Uterus (tissue), 4 donors: ENCODE measurements around the gene ECT2L. TPM values are rescaled to one million over a fixed set of nuclear protein-coding genes. Genes with fewer than 3 reads are reported as not detected.

Experiments used
- DNase-seq, 2 donors: peaks; one replicate each; pipeline ENCODE4 v3.0.0-alpha.2; 2019 to 2020
- H3K27ac ChIP-seq, 2 donors: fragments of 200-600 bp; sonication (generic); 1 replicate in 1 of 2; 2 replicates in 1 of 2; pipeline ENCODE4 v1.5.1; 2016 to 2018
- H3K27me3 ChIP-seq, 2 donors: fragments of 200-600 bp; sonication (generic); one replicate each; pipeline ENCODE4 v1.5.1; 2018 to 2019; ENCODE audit warnings: control low read depth in 1 of 2
- H3K36me3 ChIP-seq, 2 donors: fragments of 200-600 bp; sonication (generic); one replicate each; pipeline ENCODE4 v1.5.1; 2019; ENCODE audit warnings: control low read depth in 1 of 2
- H3K4me1 ChIP-seq, 2 donors: fragments of 200-600 bp; sonication (generic); one replicate each; pipeline ENCODE4 v1.5.1; 2018 to 2019; ENCODE audit warnings: control low read depth in 1 of 2
- H3K4me3 ChIP-seq, 2 donors: fragments of 200-600 bp; sonication (generic); 1 replicate in 1 of 2; 2 replicates in 1 of 2; pipeline ENCODE4 v1.5.1; 2018 to 2019; ENCODE audit warnings: mild to moderate bottlenecking in 1 of 2
- H3K9me3 ChIP-seq, 2 donors: fragments of 200-600 bp; sonication (generic); one replicate each; pipeline ENCODE4 v1.5.1; 2019; ENCODE audit warnings: control low read depth in 1 of 2
- POLR2A ChIP-seq, 2 donors: fragments of 450-650 bp; IDR thresholded peaks; one replicate each; pipeline ENCODE4 v1.6.1; 2016; ENCODE audit warnings: antibody characterized with exemption in 2 of 2, mild to moderate bottlenecking in 1 of 2, moderate library complexity in 1 of 2
- intact Hi-C: fragments of 100-400 bp; cut with DNase I; formaldehyde crosslinking; loops from one replicate; pipeline ENCODE4 v1.15.1; 2023; ENCODE audit warnings: low total_unique reads
- total RNA-seq, 4 donors: library from RNA; depleted of rRNA in 3 of 4; stranded (reverse); fragments of >200 nt in 3 of 4; gene quantifications; one replicate each; pipeline versions ENCODE4 v1.1.0 to v1.2.4, GENCODE V29; 2014 to 2023
- TF ChIP-seq, protein P1 (sequence below), 4 experiments: fragments of 200-600 bp in 2 of 4; fragments of 450-650 bp in 2 of 4; sonication (generic) in 2 of 4; IDR thresholded peaks; one replicate each; pipeline ENCODE4 v1.5.1; 2016 to 2019; ENCODE audit warnings: antibody characterized with exemption in 4 of 4, mild to moderate bottlenecking in 2 of 4, moderate library complexity in 1 of 4
- donor health status: DM: yes; HTN: yes; CAD: no.

The ECT2L gene
- total RNA-seq, 4 donors from 2014 or later, result 0.51 to 1.5 (median 0.99) TPM

GRCh38 chr6:138787138-138787537, 8.7 kb upstream of the ECT2L start:
- Histone ChIP-seq H3K27ac (no peak overlapping the region), H3K27me3 (no peaks in the 10 kb centered on the region), H3K4me3 (no peak overlapping the region), H3K36me3 (no peaks in the 10 kb centered on the region), H3K9me3 (no peaks in the 10 kb centered on the region), H3K4me1 (no peaks in the 10 kb centered on the region)
- DNase-seq, result no peak
- TF ChIP-seq POLR2A (IDR thresholded peaks at IDR 0.05), result no peak
- TF ChIP-seq, protein P1, sequence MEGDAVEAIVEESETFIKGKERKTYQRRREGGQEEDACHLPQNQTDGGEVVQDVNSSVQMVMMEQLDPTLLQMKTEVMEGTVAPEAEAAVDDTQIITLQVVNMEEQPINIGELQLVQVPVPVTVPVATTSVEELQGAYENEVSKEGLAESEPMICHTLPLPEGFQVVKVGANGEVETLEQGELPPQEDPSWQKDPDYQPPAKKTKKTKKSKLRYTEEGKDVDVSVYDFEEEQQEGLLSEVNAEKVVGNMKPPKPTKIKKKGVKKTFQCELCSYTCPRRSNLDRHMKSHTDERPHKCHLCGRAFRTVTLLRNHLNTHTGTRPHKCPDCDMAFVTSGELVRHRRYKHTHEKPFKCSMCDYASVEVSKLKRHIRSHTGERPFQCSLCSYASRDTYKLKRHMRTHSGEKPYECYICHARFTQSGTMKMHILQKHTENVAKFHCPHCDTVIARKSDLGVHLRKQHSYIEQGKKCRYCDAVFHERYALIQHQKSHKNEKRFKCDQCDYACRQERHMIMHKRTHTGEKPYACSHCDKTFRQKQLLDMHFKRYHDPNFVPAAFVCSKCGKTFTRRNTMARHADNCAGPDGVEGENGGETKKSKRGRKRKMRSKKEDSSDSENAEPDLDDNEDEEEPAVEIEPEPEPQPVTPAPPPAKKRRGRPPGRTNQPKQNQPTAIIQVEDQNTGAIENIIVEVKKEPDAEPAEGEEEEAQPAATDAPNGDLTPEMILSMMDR (IDR thresholded peaks at IDR 0.05), result no peak
- intact Hi-C loops, result no loop called here

GRCh38 chr6:138796771-138797170, 884 bp downstream of the ECT2L start:
- Histone ChIP-seq H3K36me3 (no peaks in the 10 kb centered on the region), H3K27me3 (no peaks in the 10 kb centered on the region), H3K27ac (no peak overlapping the region), H3K4me3 (no peak overlapping the region), H3K9me3 (no peaks in the 10 kb centered on the region), H3K4me1 (no peaks in the 10 kb centered on the region)
- intact Hi-C loops, result no loop called here
- TF ChIP-seq, protein P1 (IDR thresholded peaks at IDR 0.05), result no peak
- TF ChIP-seq POLR2A (IDR thresholded peaks at IDR 0.05), result no peak
- DNase-seq, result no peak

- H3K4me1 ChIP-seq, result no peaks in the 10 kb centered on the region
- DNase-seq, result no peak
- no peaks in the 10 kb centered on the region for H3K36me3 ChIP-seq
- no peaks in the 10 kb centered on the region for H3K9me3 ChIP-seq
- no peak overlapping the region for H3K4me3 ChIP-seq
- TF ChIP-seq, protein P1 (IDR thresholded peaks at IDR 0.05), result no peak
- TF ChIP-seq POLR2A (IDR thresholded peaks at IDR 0.05), result no peak
- no peak overlapping the region for H3K27ac ChIP-seq
- no peaks in the 10 kb centered on the region for H3K27me3 ChIP-seq
- intact Hi-C loops, result no loop called here
Observed at GRCh38 chr6:138797806-138798446, 2.0 kb downstream of the ECT2L start.

- no peak overlapping the region for H3K4me3 ChIP-seq
- H3K4me1 ChIP-seq, result no peaks in the 10 kb centered on the region
- intact Hi-C loops, result no loop called here
- H3K9me3 ChIP-seq, result no peaks in the 10 kb centered on the region
- TF ChIP-seq, protein P1 (IDR thresholded peaks at IDR 0.05), result no peak
- no peak for TF ChIP-seq POLR2A (IDR thresholded peaks at IDR 0.05)
- no peak for DNase-seq
- H3K27ac ChIP-seq, result no peak overlapping the region
- H3K27me3 ChIP-seq, result no peaks in the 10 kb centered on the region
- H3K36me3 ChIP-seq, result no peaks in the 10 kb centered on the region
Observed at GRCh38 chr6:138800377-138801150, 4.7 kb downstream of the ECT2L start.

- Histone ChIP-seq H3K36me3 (no peaks in the 10 kb centered on the region), H3K27me3 (no peaks in the 10 kb centered on the region), H3K4me1 (no peaks in the 10 kb centered on the region), H3K27ac (no peak overlapping the region), H3K9me3 (no peaks in the 10 kb centered on the region), H3K4me3 (no peak overlapping the region)
- no peak for DNase-seq
- TF ChIP-seq, protein P1 (IDR thresholded peaks at IDR 0.05), result no peak
- intact Hi-C loops, result no loop called here
Observed at GRCh38 chr6:138803331-138803730, 7.4 kb downstream of the ECT2L start.
